Measurements from ENCODE around the gene MYO1F.
"Not testable (repeated sequence)": the region's sequence is repeated elsewhere in the genome, so short reads cannot be mapped to it uniquely, and the experiment has no call there.

The MYO1F gene

GRCh38 chr19:8577247-8577646, at the start of gene MYO1F:
MYO1F (minus strand) TSS chr19:8577442; CDS start chr19:8577309, 133 bp downstream.
- no peak for DNase-seq

- no peak for DNase-seq
Observed at GRCh38 chr19:8626842-8627241, 49.6 kb upstream of the MYO1F start.

- DNase-seq: not testable (repeated sequence)
Observed at GRCh38 chr19:8622886-8623285, 45.6 kb upstream of the MYO1F start.

GRCh38 chr19:8618751-8619150, 41.5 kb upstream of the MYO1F start:
- DNase-seq: no peak

GRCh38 chr19:8617984-8618383, 40.7 kb upstream of the MYO1F start:
- no peak for DNase-seq

GRCh38 chr19:8617325-8617724, 40.1 kb upstream of the MYO1F start:
- not testable (repeated sequence) for DNase-seq

GRCh38 chr19:8616861-8617260, 39.6 kb upstream of the MYO1F start:
- DNase-seq: no peak

- DNase-seq: no peak
Observed at GRCh38 chr19:8615813-8616596, 38.8 kb upstream of the MYO1F start.

- DNase-seq: no peak
Observed at GRCh38 chr19:8615024-8615423, 37.8 kb upstream of the MYO1F start.

GRCh38 chr19:8614455-8614854, 37.2 kb upstream of the MYO1F start:
- no peak for DNase-seq

- DNase-seq: no peak
Observed at GRCh38 chr19:8612807-8613171, 35.5 kb upstream of the MYO1F start.

- no peak for DNase-seq
Observed at GRCh38 chr19:8611877-8612806, 34.9 kb upstream of the MYO1F start.

- DNase-seq: no peak
Observed at GRCh38 chr19:8611391-8611876, 34.2 kb upstream of the MYO1F start.

GRCh38 chr19:8610936-8611300, 33.7 kb upstream of the MYO1F start:
- no peak for DNase-seq

GRCh38 chr19:8610041-8610935, 33.0 kb upstream of the MYO1F start, which contains the start of gene ADAMTS10:
ADAMTS10 (minus strand) TSS chr19:8610715; CDS start chr19:8605710, 5,005 bp downstream.
- no peak for DNase-seq

GRCh38 chr19:8609279-8610040, 32.2 kb upstream of the MYO1F start:
- DNase-seq: no peak

- DNase-seq: no peak
Observed at GRCh38 chr19:8608941-8609278, 31.7 kb upstream of the MYO1F start.

GRCh38 chr19:8607386-8607785, 30.1 kb upstream of the MYO1F start:
- DNase-seq: no peak

- DNase-seq: no peak
Observed at GRCh38 chr19:8605514-8605913, 28.3 kb upstream of the MYO1F start.

- DNase-seq: no peak
Observed at GRCh38 chr19:8601796-8602195, 24.6 kb upstream of the MYO1F start.

- no peak for DNase-seq
Observed at GRCh38 chr19:8600816-8601215, 23.6 kb upstream of the MYO1F start.

GRCh38 chr19:8600064-8600463, 22.8 kb upstream of the MYO1F start:
- DNase-seq: no peak

All from NCI-H524 treated with DMSO at 0.1 percent for 48 hours (cell line).